Measurements from ENCODE around the gene DOCK2. TPM values are rescaled to one million over a fixed set of nuclear protein-coding genes. Genes with fewer than 3 reads are reported as not detected.

The DOCK2 gene
- polyA plus RNA-seq, 1 donor (not counting 4 experiments of a cell fraction or from before 2014, with no cell fraction given) = 0.21 TPM

DNA sequence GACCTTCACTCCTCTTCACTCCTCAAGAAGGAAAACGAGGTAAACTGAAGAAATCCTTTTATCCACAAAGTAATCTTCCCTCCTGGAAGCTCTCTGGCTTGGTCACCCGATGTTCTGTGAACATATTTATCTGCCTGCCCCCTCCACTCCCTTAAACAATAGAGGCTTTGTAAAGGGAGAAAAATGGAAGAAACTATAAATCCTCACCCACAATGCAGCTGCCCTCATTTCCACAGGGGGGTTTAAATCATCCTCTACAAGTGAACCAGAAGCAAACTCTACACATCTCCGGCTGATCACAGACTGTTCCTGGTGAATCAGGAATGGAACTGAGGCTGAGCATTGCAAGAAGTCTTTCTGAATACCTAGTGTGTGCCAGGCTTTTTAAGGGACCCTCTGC, 336.0 kb downstream of the DOCK2 start:
- H3K9ac ChIP-seq (ENCODE audit: control insufficient read depth, extremely low read depth, insufficient read depth, low read length) = no peak overlapping the region
- H3K79me2 ChIP-seq (ENCODE audit: control insufficient read depth, insufficient read depth, low read length) = no peaks in the 10 kb centered on the region
- no peaks in the 10 kb centered on the region for H4K20me1 ChIP-seq (ENCODE audit: control insufficient read depth, extremely low read depth, insufficient read depth, low read length)
- FAIRE-seq (no peak), DNase-seq (ENCODE audit: low read depth, low spot score) (no peak)
- no peaks in the 10 kb centered on the region for H3K9me1 ChIP-seq (ENCODE audit: control insufficient read depth, extremely low read depth, insufficient read depth, low read length)
- H3K4me2 ChIP-seq (ENCODE audit: control insufficient read depth, extremely low read depth, insufficient read depth, low read depth, low read length) = no peak overlapping the region
- no peak overlapping the region for H2AFZ ChIP-seq (ENCODE audit: control insufficient read depth, low read length)
- H3K27ac ChIP-seq (ENCODE audit: control insufficient read depth, insufficient read depth, low read length) = no peak overlapping the region
- H3K27me3 ChIP-seq (ENCODE audit: control insufficient read depth, extremely low read depth, insufficient read depth, low read length) = no peaks in the 10 kb centered on the region
- H3K4me3 ChIP-seq (ENCODE audit: control insufficient read depth in 2 of 3, extremely low read depth in 1 of 3, insufficient read depth in 2 of 3, low read depth in 1 of 3, low read length in 3 of 3) = no peak overlapping the region
- TF ChIP-seq, protein P1, sequence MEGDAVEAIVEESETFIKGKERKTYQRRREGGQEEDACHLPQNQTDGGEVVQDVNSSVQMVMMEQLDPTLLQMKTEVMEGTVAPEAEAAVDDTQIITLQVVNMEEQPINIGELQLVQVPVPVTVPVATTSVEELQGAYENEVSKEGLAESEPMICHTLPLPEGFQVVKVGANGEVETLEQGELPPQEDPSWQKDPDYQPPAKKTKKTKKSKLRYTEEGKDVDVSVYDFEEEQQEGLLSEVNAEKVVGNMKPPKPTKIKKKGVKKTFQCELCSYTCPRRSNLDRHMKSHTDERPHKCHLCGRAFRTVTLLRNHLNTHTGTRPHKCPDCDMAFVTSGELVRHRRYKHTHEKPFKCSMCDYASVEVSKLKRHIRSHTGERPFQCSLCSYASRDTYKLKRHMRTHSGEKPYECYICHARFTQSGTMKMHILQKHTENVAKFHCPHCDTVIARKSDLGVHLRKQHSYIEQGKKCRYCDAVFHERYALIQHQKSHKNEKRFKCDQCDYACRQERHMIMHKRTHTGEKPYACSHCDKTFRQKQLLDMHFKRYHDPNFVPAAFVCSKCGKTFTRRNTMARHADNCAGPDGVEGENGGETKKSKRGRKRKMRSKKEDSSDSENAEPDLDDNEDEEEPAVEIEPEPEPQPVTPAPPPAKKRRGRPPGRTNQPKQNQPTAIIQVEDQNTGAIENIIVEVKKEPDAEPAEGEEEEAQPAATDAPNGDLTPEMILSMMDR (optimal IDR thresholded peaks at IDR 0.05 in 1 of 3, IDR thresholded peaks at IDR 0.05 in 1 of 3, conservative IDR thresholded peaks at IDR 0.05 in 1 of 3; ENCODE audit: extremely low read depth in 1 of 3, insufficient read depth in 2 of 3, low read length in 3 of 3) = no peak
- TF ChIP-seq EZH2 (IDR thresholded peaks at IDR 0.05; ENCODE audit: low read length) = no peak
- dilution Hi-C loops (cut with MboI; ENCODE audit: extremely low pct_ligation_motif_present, low sequenced_read_pairs) = no loop called here
- H3K36me3 ChIP-seq (ENCODE audit: control insufficient read depth in 2 of 2, extremely low read depth in 1 of 2, insufficient read depth in 2 of 2, low read length in 2 of 2) = no peaks in the 10 kb centered on the region
- H3K9me3 ChIP-seq (ENCODE audit: control insufficient read depth, low read depth, low read length) = no peaks in the 10 kb centered on the region
- H3K4me1 ChIP-seq (ENCODE audit: control insufficient read depth, extremely low read depth, insufficient read depth, low read length) = peaks cover 28% of the 10 kb centered on the region

DNA sequence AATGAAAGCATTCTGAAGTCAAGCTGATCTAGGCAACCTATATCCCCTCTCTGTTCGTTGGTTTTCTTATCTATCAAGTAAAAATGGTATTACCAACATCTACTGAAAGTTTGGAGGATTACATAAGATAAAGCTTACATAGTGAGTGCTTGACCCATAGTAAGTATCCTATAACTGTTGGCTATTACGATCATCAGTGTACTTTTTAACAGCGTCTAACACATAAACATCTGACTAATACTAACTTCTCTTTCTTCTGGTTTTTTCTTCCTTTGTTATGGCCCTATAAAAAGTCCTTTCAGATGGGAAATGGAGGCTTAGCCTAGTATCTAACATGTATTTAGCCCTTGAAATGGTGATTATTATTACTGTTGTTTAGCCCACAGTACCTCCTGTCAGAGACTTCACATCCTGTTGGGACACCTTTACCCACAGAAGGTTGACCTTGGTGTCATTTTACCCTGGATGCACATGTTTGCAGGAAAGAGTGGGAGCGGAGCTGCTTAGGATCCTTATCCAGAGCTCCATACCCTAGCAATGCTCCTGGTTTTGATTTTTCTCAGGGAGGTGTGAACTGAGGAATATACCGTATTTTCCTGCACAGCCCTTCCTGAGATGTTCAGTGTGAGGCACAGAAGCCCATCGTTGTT, 337.2 kb downstream of the DOCK2 start:
- Histone ChIP-seq H3K9me1 (ENCODE audit: control insufficient read depth, extremely low read depth, insufficient read depth, low read length) (no peaks in the 10 kb centered on the region), H2AFZ (ENCODE audit: control insufficient read depth, low read length) (no peak overlapping the region), H3K4me3 (ENCODE audit: control insufficient read depth in 2 of 3, extremely low read depth in 1 of 3, insufficient read depth in 2 of 3, low read depth in 1 of 3, low read length in 3 of 3) (no peak overlapping the region), H3K9ac (ENCODE audit: control insufficient read depth, extremely low read depth, insufficient read depth, low read length) (no peak overlapping the region), H3K4me1 (ENCODE audit: control insufficient read depth, extremely low read depth, insufficient read depth, low read length) (peaks cover 31% of the 10 kb centered on the region), H3K36me3 (ENCODE audit: control insufficient read depth in 2 of 2, extremely low read depth in 1 of 2, insufficient read depth in 2 of 2, low read length in 2 of 2) (no peaks in the 10 kb centered on the region), H3K79me2 (ENCODE audit: control insufficient read depth, insufficient read depth, low read length) (no peaks in the 10 kb centered on the region), H3K9me3 (ENCODE audit: control insufficient read depth, low read depth, low read length) (no peaks in the 10 kb centered on the region), H3K27ac (ENCODE audit: control insufficient read depth, insufficient read depth, low read length) (no peak overlapping the region), H4K20me1 (ENCODE audit: control insufficient read depth, extremely low read depth, insufficient read depth, low read length) (no peaks in the 10 kb centered on the region), H3K27me3 (ENCODE audit: control insufficient read depth, extremely low read depth, insufficient read depth, low read length) (peaks cover 3% of the 10 kb centered on the region), H3K4me2 (ENCODE audit: control insufficient read depth, extremely low read depth, insufficient read depth, low read depth, low read length) (no peak overlapping the region)
- TF ChIP-seq EZH2 (IDR thresholded peaks at IDR 0.05; ENCODE audit: low read length) = no peak
- TF ChIP-seq, protein P1 (optimal IDR thresholded peaks at IDR 0.05 in 1 of 3, IDR thresholded peaks at IDR 0.05 in 1 of 3, conservative IDR thresholded peaks at IDR 0.05 in 1 of 3; ENCODE audit: extremely low read depth in 1 of 3, insufficient read depth in 2 of 3, low read length in 3 of 3) = no peak
- dilution Hi-C loops (cut with MboI; ENCODE audit: extremely low pct_ligation_motif_present, low sequenced_read_pairs) = no loop called here
- FAIRE-seq (no peak), DNase-seq (ENCODE audit: low read depth, low spot score) (no peak)

Data from keratinocyte (primary cell).